Panc1 (cell line): ENCODE results near the gene MAST4.

Experiments used
- CTCF ChIP-seq: fragments of 450-650 bp; IDR thresholded peaks from 2 replicates; pipeline ENCODE4 v1.5.1; 2017; ENCODE audit warnings: mild to moderate bottlenecking
- POLR2AphosphoS5 ChIP-seq: IDR thresholded peaks from 2 replicates; pipeline ENCODE4 v1.6.1; 2012; ENCODE audit warnings: mild to moderate bottlenecking, low read depth, low read length, moderate library complexity
- REST ChIP-seq, 2 experiments: IDR thresholded peaks; 2 replicates each; pipeline ENCODE4 v1.6.1; 2011 to 2012; ENCODE audit warnings: low read depth in 2 of 2, control low read depth in 1 of 2, low read length in 1 of 2, mild to moderate bottlenecking in 1 of 2, moderate library complexity in 1 of 2; ENCODE audit not compliant: insufficient read depth in 1 of 2
- SIN3A ChIP-seq: IDR thresholded peaks from 2 replicates; pipeline ENCODE4 v1.6.1; 2012; ENCODE audit warnings: low read depth, mild to moderate bottlenecking, low read length, moderate library complexity, borderline replicate concordance; ENCODE audit not compliant: insufficient read depth
- TCF7L2 ChIP-seq: IDR thresholded peaks from 2 replicates; pipeline ENCODE4 v1.6.1; 2011; ENCODE audit warnings: mild to moderate bottlenecking, low read depth, low read length, inconsistent platforms

GRCh38 chr5:67063791-67064190 lies 467.6 kb downstream of the MAST4 start:
- TF ChIP-seq CTCF, result no peak
- TF ChIP-seq REST (IDR thresholded peaks at IDR 0.05; ENCODE audit: insufficient read depth in 1 of 2, low read depth in 2 of 2, low read length in 1 of 2), result no peak
- no peak for TF ChIP-seq POLR2AphosphoS5
- no peak for TF ChIP-seq SIN3A
- TF ChIP-seq TCF7L2, result no peak
